Measurements from ENCODE around the gene PTPRM. TPM values are rescaled to one million over a fixed set of nuclear protein-coding genes. Genes with fewer than 3 reads are reported as not detected.

The PTPRM gene
- polyA plus RNA-seq, 1 donor from 2014 or later = 126 TPM

- Histone ChIP-seq H3K27ac (ENCODE audit: low read length) (no peak overlapping the region), H3K9ac (ENCODE audit: low read length) (no peak overlapping the region), H3K9me2 (ENCODE audit: insufficient read depth, low read length) (no peaks in the 10 kb centered on the region), H3K27me3 (ENCODE audit: insufficient read depth, low read depth, low read length) (no peaks in the 10 kb centered on the region), H3K79me2 (replicated peaks; ENCODE audit: insufficient read depth, low read length) (no peaks in the 10 kb centered on the region), H2AFZ (ENCODE audit: low read depth, low read length) (no peak overlapping the region), H3K36me3 (ENCODE audit: insufficient read depth, low read length) (no peaks in the 10 kb centered on the region), H3K9me3 (ENCODE audit: low read length) (no peaks in the 10 kb centered on the region), H3K4me3 (ENCODE audit: low read length) (no peak overlapping the region), H4K20me1 (ENCODE audit: insufficient read depth) (no peaks in the 10 kb centered on the region), H3K4me2 (ENCODE audit: low read length) (no peak overlapping the region), H3F3A (ENCODE audit: insufficient read depth, low read length, poor library complexity, severe bottlenecking) (no peaks in the 10 kb centered on the region)
- TF ChIP-seq REST (IDR thresholded peaks at IDR 0.05; ENCODE audit: borderline replicate concordance) (no peak), TAF1 (IDR thresholded peaks at IDR 0.05; ENCODE audit: low read depth) (no peak), MXI1 (conservative IDR thresholded peaks at IDR 0.05; ENCODE audit: poor library complexity, severe bottlenecking) (no peak), EZH2 (IDR thresholded peaks at IDR 0.05; ENCODE audit: borderline replicate concordance, insufficient read depth, low read length, poor library complexity, severe bottlenecking) (no peak), EP300 (conservative IDR thresholded peaks at IDR 0.05; ENCODE audit: poor library complexity, severe bottlenecking) (no peak), POLR2AphosphoS5 (IDR thresholded peaks at IDR 0.05) (no peak), SMC3 (conservative IDR thresholded peaks at IDR 0.05; ENCODE audit: poor library complexity) (no peak), CTCF (IDR thresholded peaks at IDR 0.05; ENCODE audit: poor library complexity, severe bottlenecking) (no peak), RAD21 (conservative IDR thresholded peaks at IDR 0.05) (no peak)
Observed at GRCh38 chr18:7779211-7779610, 212.1 kb downstream of the PTPRM start.

GRCh38 chr18:7784171-7784570 is 217.1 kb downstream of the PTPRM start:
- Histone ChIP-seq H3K27me3 (ENCODE audit: insufficient read depth, low read depth, low read length) (no peaks in the 10 kb centered on the region), H3K9me2 (ENCODE audit: insufficient read depth, low read length) (no peaks in the 10 kb centered on the region), H3K4me3 (ENCODE audit: low read length) (no peak overlapping the region), H3F3A (ENCODE audit: insufficient read depth, low read length, poor library complexity, severe bottlenecking) (no peaks in the 10 kb centered on the region), H3K36me3 (ENCODE audit: insufficient read depth, low read length) (no peaks in the 10 kb centered on the region), H3K9ac (ENCODE audit: low read length) (no peak overlapping the region), H4K20me1 (ENCODE audit: insufficient read depth) (no peaks in the 10 kb centered on the region), H3K4me2 (ENCODE audit: low read length) (no peak overlapping the region), H3K79me2 (replicated peaks; ENCODE audit: insufficient read depth, low read length) (no peaks in the 10 kb centered on the region), H2AFZ (ENCODE audit: low read depth, low read length) (no peak overlapping the region), H3K27ac (ENCODE audit: low read length) (no peak overlapping the region), H3K9me3 (ENCODE audit: low read length) (no peaks in the 10 kb centered on the region)
- TF ChIP-seq TAF1 (IDR thresholded peaks at IDR 0.05; ENCODE audit: low read depth) = no peak
- no peak for TF ChIP-seq EZH2 (IDR thresholded peaks at IDR 0.05; ENCODE audit: borderline replicate concordance, insufficient read depth, low read length, poor library complexity, severe bottlenecking)
- TF ChIP-seq MXI1 (conservative IDR thresholded peaks at IDR 0.05; ENCODE audit: poor library complexity, severe bottlenecking) = no peak
- TF ChIP-seq POLR2AphosphoS5 (IDR thresholded peaks at IDR 0.05) = no peak
- no peak for TF ChIP-seq REST (IDR thresholded peaks at IDR 0.05; ENCODE audit: borderline replicate concordance)
- TF ChIP-seq CTCF (IDR thresholded peaks at IDR 0.05; ENCODE audit: poor library complexity, severe bottlenecking) = no peak
- TF ChIP-seq SMC3 (conservative IDR thresholded peaks at IDR 0.05; ENCODE audit: poor library complexity) = no peak
- no peak for TF ChIP-seq EP300 (conservative IDR thresholded peaks at IDR 0.05; ENCODE audit: poor library complexity, severe bottlenecking)
- TF ChIP-seq RAD21 (conservative IDR thresholded peaks at IDR 0.05) = no peak
